GM19438 (cell line): ENCODE measurements around the gene RITA1.

Experiments
- ATAC-seq: cut with Tn5 transposase; IDR thresholded peaks from one replicate; pipeline ENCODE4 v1.9.1; 2021; ENCODE audit warnings: low read depth; ENCODE audit not compliant: unreplicated experiment

Gene RITA1

GRCh38 chr12:113173081-113173698 is 12.3 kb upstream of the RITA1 start:
- ATAC-seq, result peak; percentile 65

GRCh38 chr12:113174461-113175384 is 10.8 kb upstream of the RITA1 start:
- ATAC-seq, result no peak

GRCh38 chr12:113179023-113179422 is 6.5 kb upstream of the RITA1 start:
- ATAC-seq, result no peak

GRCh38 chr12:113180333-113180732 is 5.2 kb upstream of the RITA1 start:
- no peak for ATAC-seq

GRCh38 chr12:113181975-113182374 is 3.5 kb upstream of the RITA1 start:
- ATAC-seq, result no peak

GRCh38 chr12:113183030-113183589 is 2.4 kb upstream of the RITA1 start:
- no peak for ATAC-seq

GRCh38 chr12:113184098-113184899 is 1.2 kb upstream of the RITA1 start:
- peak; percentile 42 for ATAC-seq

GRCh38 chr12:113184900-113185179 is 681 bp upstream of the RITA1 start:
- ATAC-seq, result peak; percentile 79

GRCh38 chr12:113186033-113186365 is 478 bp downstream of the RITA1 start:
- no peak for ATAC-seq

GRCh38 chr12:113186666-113187325 is 1.3 kb downstream of the RITA1 start:
- ATAC-seq, result no peak

GRCh38 chr12:113189361-113189760 is 3.8 kb downstream of the RITA1 start:
- ATAC-seq, result no peak

GRCh38 chr12:113190761-113191160 is 5.2 kb downstream of the RITA1 start:
- ATAC-seq, result no peak

- ATAC-seq, result no peak
These were observed 5.7 kb downstream of the RITA1 start for GRCh38 chr12:113191227-113191626.

GRCh38 chr12:113194971-113195391 is 9.5 kb downstream of the RITA1 start:
- no peak for ATAC-seq

GRCh38 chr12:113195598-113195997 is 10.1 kb downstream of the RITA1 start:
- ATAC-seq, result no peak

- ATAC-seq, result no peak
These were observed 11.1 kb downstream of the RITA1 start for GRCh38 chr12:113196582-113196981.

GRCh38 chr12:113196990-113197389 is 11.5 kb downstream of the RITA1 start:
- peak; percentile 65 for ATAC-seq

- ATAC-seq, result no peak
These were observed 12.1 kb downstream of the RITA1 start for GRCh38 chr12:113197518-113198077.

- no peak for ATAC-seq
These were observed 12.8 kb downstream of the RITA1 start for GRCh38 chr12:113198296-113198695.
